ENCODE results near the gene IL3RA. TPM values are rescaled to one million over a fixed set of nuclear protein-coding genes. Genes with fewer than 3 reads are reported as not detected.

Gene IL3RA
- total and polyA plus RNA-seq, 12 donors = 4.5 to 20.8 (median 5.3) TPM

DNA sequence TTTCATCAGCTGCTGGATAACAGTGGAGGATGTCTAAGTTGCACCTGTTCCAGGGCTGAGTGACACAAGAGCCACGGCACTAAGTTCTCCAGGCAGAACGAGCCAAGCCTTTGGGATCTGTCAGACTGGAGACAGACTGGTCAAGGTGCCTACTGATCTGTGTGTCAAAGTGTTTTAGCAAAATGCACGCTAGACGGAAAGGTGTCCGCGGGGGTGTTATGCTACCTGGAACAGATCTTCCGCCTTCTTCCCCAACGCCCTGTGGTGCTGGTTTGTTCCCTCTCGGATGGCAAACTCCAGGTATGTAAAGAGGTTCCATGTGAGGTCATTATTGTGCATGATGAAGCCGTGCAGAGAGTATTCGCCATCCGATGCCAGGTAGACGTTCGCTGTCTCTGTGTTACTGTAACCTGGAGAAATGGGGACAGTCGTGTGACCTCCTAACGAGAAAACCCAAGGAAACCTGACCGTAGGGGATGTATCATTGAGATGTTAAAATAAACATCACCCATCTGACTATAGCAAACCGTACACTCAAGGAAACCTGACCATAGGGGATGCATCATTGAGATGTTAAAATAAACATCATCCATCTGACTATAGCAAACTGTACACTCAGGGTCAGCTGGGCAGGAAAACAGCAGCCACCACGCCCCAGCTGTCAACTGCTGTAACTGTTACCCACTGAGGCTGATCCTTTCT is 85.0 kb downstream of the IL3RA start:
- Histone ChIP-seq H3K4me1 (no peaks in the 10 kb centered on the region), H3K27ac (no peak overlapping the region), H3K9me3 (peaks cover 0 to 29% (median 21%) of the 10 kb centered on the region in 11 donors), H3K27me3 (no peaks in the 10 kb centered on the region), H3K36me3 (peaks cover 4 to 70% (median 44%) of the 10 kb centered on the region in 9 donors), H3K4me3 (no peak overlapping the region)
- no peak for ATAC-seq
- WGBS, 2 donors = 98 to 99% methylated on average over 19 of the region's 19 CpGs
- DNase-seq = no peak
- TF ChIP-seq, protein P1, sequence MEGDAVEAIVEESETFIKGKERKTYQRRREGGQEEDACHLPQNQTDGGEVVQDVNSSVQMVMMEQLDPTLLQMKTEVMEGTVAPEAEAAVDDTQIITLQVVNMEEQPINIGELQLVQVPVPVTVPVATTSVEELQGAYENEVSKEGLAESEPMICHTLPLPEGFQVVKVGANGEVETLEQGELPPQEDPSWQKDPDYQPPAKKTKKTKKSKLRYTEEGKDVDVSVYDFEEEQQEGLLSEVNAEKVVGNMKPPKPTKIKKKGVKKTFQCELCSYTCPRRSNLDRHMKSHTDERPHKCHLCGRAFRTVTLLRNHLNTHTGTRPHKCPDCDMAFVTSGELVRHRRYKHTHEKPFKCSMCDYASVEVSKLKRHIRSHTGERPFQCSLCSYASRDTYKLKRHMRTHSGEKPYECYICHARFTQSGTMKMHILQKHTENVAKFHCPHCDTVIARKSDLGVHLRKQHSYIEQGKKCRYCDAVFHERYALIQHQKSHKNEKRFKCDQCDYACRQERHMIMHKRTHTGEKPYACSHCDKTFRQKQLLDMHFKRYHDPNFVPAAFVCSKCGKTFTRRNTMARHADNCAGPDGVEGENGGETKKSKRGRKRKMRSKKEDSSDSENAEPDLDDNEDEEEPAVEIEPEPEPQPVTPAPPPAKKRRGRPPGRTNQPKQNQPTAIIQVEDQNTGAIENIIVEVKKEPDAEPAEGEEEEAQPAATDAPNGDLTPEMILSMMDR (IDR thresholded peaks at IDR 0.05) = no peak
- intact Hi-C loops (cut with DNase I) = loop anchor here in 1 of 10 donors (1.0 kb wide), 1 partner anchor 18 kb away; no protein-coding TSS in a partner anchor

DNA sequence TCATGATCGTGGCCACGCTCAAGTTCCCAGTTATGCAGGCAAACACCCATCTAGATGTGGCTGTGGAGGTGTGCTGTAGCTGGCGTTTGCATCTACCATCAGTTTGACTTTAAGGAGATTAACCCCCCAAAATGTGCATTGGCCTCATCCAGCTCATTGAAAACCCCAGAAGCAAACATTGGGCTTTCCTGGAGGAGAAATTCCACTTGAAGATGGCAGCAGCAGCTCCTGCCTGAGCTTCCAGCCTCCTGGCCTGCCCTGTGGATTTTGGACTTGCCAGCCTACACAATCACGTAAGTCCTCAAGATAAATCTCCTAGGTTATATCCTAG is 85.5 kb downstream of the IL3RA start:
- TF ChIP-seq, protein P1 (IDR thresholded peaks at IDR 0.05) = no peak
- Histone ChIP-seq H3K27me3 (no peaks in the 10 kb centered on the region), H3K4me3 (no peak overlapping the region), H3K27ac (no peak overlapping the region), H3K9me3 (peaks cover 0 to 29% (median 21%) of the 10 kb centered on the region in 11 donors), H3K36me3 (peaks cover 4 to 70% (median 44%) of the 10 kb centered on the region in 9 donors), H3K4me1 (no peaks in the 10 kb centered on the region)
- 96 to 98% methylated on average over 4 of the region's 4 CpGs for WGBS, 2 donors
- no peak for DNase-seq
- intact Hi-C loops (cut with DNase I) = no loop called here
- no peak for ATAC-seq

GRCh38 chrX:1423215-1423614 is 86.6 kb downstream of the IL3RA start:
- Histone ChIP-seq H3K27me3 (no peaks in the 10 kb centered on the region), H3K9me3 (peaks cover 0 to 28% (median 20%) of the 10 kb centered on the region in 11 donors), H3K4me1 (no peaks in the 10 kb centered on the region), H3K36me3 (peaks cover 4 to 73% (median 46%) of the 10 kb centered on the region in 9 donors), H3K27ac (no peak overlapping the region), H3K4me3 (no peak overlapping the region)
- intact Hi-C loops (cut with DNase I) = no loop called here
- ATAC-seq = no peak
- DNase-seq = no peak
- 76 to 84% methylated on average over 2 of the region's 2 CpGs for WGBS, 2 donors
- TF ChIP-seq, protein P1 (IDR thresholded peaks at IDR 0.05) = no peak

DNA sequence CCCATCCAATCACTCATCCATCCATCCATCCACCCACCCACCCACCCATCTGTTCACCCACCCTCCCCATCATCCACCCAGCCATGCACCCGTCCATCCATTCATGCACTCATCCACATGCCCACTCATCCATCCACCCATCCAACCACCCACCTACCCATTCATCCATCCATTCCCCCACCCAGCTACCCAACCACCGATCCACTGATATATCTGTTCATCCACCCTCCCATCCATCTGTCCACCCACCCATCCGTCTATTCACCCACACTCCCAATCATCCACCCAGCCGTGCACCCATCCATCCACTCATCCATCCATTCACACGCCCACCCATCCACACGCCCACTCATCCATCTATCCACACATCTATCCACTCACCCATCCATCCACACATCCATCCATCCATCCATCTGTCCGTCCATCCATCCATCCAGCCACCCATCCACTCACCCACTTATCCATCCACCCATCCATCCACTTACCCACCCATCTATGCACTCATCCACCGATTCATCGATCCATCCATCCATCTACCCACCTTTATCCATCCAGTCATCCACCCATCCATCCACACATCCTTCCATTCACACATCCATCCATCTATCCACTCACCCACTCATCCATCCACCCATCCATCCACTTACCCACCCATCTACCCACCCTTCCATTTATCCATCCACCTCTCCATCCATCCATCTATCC is 87.7 kb downstream of the IL3RA start:
- DNase-seq = no peak
- no peak for ATAC-seq
- 87 to 88% methylated on average over 9 of the region's 9 CpGs for WGBS, 2 donors

More for the DNA sequence above, 87.7 kb downstream of the IL3RA start:
- H3K4me1 ChIP-seq = no peaks in the 10 kb centered on the region
- peaks cover 0 to 21% (median 12%) of the 10 kb centered on the region in 11 donors for H3K9me3 ChIP-seq
- no peaks in the 10 kb centered on the region for H3K27me3 ChIP-seq
- no peak overlapping the region for H3K27ac ChIP-seq
- peaks cover 4 to 63% (median 37%) of the 10 kb centered on the region in 9 donors for H3K36me3 ChIP-seq
- no peak overlapping the region for H3K4me3 ChIP-seq
- intact Hi-C loops (cut with DNase I) = no loop called here
- TF ChIP-seq, protein P1 (IDR thresholded peaks at IDR 0.05) = no peak
